ENCODE measurements around the gene ABCC3.

ABCC3 gene, protein sequence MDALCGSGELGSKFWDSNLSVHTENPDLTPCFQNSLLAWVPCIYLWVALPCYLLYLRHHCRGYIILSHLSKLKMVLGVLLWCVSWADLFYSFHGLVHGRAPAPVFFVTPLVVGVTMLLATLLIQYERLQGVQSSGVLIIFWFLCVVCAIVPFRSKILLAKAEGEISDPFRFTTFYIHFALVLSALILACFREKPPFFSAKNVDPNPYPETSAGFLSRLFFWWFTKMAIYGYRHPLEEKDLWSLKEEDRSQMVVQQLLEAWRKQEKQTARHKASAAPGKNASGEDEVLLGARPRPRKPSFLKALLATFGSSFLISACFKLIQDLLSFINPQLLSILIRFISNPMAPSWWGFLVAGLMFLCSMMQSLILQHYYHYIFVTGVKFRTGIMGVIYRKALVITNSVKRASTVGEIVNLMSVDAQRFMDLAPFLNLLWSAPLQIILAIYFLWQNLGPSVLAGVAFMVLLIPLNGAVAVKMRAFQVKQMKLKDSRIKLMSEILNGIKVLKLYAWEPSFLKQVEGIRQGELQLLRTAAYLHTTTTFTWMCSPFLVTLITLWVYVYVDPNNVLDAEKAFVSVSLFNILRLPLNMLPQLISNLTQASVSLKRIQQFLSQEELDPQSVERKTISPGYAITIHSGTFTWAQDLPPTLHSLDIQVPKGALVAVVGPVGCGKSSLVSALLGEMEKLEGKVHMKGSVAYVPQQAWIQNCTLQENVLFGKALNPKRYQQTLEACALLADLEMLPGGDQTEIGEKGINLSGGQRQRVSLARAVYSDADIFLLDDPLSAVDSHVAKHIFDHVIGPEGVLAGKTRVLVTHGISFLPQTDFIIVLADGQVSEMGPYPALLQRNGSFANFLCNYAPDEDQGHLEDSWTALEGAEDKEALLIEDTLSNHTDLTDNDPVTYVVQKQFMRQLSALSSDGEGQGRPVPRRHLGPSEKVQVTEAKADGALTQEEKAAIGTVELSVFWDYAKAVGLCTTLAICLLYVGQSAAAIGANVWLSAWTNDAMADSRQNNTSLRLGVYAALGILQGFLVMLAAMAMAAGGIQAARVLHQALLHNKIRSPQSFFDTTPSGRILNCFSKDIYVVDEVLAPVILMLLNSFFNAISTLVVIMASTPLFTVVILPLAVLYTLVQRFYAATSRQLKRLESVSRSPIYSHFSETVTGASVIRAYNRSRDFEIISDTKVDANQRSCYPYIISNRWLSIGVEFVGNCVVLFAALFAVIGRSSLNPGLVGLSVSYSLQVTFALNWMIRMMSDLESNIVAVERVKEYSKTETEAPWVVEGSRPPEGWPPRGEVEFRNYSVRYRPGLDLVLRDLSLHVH (N-terminal part only)

DNA sequence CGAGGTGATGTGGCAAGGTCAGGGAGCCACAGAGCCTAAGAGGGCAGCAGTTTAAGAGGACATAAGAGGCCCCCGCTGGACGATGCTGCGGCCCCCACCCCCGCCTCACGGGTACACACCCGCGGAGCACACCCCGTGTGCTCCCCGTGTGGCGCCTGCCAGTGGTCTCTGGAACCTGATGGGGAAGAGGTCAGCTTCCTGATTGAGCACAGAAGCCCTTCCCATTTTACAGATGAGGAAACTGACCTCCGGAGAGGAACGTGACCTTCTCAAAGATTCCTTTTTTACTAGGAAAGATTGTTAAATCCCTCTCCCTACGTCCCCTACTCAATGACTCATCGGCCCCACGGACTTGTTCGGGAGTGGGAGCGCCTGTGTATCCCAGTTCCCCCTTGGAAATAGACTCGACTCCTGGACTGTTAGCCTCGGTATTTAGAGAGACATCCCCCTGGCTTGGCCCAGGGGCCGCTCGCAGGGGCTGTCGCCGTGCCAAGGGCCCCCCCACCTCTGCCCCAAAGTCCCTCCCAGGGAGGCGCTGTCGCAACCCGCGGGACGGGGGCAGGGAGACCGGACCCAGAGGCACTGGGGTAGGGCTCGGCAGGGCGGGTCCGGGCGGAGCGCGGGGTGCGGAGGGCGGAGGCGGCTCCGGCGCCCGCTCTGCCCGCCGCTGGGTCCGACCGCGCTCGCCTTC lies at the start of gene ABCC3:
TSS of gene ABCC3 (plus strand) at position 658 of the 691 bp plus-strand sequence. CDS start 56 bp downstream, outside the sequence.
- DNase-seq, result no peak

DNA sequence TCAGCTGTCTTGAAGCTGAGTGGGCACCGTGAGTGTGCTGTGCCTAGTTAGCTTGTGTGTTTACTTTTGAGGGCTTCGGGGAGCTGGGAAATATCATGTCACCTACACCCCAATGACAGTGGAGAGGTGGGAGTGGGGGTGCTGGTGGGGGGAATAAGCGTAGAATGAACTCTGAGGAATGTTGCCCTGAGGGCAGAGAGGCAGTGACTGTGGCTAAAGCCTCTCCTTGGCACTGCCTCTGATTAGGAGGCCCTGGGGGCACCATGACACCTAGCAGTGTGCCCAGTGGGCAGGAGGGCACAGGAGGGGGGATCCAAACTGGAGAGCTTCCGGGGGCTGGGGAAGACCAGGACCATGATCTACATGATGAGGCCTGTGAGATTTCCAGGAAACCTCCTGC lies 49.3 kb upstream of the ABCC3 start:
- no peak for DNase-seq

DNA sequence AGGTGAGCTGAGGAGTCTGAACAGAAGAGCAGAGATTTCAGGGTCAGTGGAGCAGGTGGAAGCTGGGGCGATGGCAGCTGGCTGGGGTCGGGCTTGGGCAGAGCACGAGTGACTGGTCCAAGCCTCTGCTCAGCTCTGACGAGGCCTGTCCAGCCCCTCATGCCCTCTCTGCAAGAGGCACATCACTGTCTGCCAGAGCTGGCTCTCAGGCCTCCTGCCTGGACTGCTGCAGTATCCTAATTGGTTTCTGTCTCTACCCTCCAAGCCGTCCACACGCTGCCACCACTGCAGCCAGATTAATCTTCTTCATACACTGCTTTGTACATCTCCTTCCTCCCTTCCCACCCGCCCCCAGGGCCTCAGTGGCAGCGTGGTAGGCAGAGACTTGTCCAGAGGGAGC lies 48.8 kb upstream of the ABCC3 start:
- DNase-seq, result no peak

DNA sequence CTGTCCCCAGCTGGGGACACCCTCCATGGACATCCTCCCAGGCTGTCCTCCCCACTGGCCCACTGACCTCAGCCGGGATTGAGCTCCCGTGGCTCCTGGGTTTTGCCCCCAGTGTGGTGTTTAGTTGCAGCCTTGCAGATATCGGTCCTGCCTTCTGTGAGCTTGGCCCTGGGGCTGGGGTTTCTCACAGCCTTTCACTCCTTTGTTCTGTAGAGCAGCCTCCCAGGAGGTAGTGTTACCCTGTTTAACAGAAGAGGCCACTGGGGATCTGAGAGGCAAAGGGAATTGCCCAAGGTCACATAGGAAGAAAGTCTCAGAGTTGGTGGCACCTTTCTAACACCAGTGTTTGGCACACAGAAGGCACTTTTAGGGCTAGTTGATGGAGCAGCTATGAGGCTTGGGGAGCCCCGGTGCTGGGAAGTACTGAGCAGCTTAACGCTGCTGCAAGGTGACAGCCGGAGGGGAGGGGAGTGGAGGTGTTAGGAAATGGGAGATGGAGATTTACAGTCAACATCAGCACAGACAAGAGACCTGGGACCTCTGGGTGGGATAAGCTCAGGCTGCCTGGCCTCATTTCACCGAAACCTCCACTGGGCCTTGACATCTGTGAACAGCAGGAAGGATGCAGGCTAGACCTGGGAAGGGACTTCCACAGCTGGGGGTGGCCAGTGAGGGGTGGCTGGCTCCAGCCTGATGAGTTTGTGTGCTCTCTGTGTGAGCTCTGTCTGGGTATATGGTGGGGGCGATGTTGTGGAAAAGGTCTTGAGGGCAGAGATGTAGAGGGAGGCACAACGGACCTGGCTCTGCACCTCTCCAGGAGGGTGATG lies 48.0 kb upstream of the ABCC3 start:
- DNase-seq, result no peak

DNA sequence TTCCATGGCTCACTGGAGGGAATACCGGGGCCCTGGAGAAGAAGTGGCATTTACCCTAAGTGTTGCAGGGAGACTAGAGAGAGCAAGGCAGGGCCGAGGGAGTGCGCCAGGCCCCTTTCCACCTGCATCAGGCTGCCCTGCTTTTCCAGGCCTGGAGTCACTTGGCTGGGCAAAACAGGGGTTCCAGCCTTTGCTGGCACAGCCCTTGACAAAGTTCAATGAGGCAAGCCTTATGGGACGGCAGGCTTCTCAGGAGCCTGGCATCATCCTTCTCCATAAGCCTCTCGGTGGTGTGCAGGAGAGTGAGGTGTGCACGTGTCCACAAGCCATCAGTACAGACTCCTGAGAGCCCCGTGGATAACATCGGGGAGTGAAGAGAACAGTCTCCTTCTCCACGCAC lies 47.1 kb upstream of the ABCC3 start:
- no peak for DNase-seq

DNA sequence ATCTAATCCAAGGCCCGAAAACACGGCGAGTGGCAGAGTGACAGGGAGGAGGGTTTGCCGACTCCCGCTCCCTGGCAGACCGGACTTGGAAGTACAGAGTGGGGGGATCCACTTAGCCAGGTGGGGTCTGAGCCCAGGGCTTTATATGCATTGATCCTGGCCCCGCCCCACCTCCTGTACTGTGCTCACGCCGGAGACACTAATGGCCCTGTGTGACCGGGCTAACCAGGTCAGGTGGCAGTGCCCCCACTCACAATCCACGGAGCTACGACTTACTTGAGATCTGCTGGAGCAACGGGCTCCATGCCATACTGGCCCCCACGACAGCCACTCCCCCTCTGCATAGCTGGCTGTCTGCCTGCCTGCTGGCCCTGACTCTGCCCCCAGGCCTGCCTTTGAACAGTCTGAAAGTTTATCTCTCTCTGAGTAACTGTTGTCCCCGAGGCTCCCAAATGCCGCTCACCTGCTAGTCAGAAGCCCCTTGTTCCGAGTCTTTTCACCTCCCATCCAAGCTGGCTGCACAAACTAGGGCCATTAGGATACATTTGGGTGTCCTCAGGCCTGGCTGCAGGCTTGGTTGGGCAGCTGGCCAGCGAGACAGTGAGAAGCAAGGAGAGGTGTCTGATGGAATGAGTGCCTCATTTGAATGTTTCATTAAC lies 46.2 kb upstream of the ABCC3 start:
- no peak for DNase-seq

DNA sequence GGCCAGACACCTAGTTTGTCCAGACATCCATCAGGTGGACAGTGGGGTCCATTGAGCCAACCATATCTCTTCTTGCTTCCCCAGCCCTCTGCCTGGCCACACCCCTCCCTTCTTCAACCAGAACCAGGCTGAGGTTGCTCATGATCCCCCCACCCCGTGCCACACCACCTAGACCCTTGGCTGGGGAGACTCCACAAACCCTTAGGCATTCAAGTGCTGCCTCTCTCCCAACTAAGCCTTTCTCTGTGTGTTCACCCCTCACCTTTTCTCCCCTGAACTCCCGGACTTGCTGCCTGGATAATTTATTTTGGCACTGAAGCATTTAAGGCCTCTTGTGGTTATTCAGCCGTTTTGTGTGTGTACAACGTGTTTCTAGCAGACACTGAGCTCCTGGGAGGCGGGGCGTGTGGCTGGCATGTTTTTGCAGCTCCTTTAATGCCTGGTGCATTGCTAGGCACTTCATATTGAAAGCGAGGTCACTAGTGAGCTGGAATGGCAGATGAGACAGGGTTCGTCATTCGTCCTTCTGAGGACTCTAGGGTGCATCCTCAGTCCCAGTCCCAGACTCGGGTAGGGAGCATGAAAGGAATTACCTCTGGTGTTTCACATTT lies 45.5 kb upstream of the ABCC3 start:
- DNase-seq, result no peak

DNA sequence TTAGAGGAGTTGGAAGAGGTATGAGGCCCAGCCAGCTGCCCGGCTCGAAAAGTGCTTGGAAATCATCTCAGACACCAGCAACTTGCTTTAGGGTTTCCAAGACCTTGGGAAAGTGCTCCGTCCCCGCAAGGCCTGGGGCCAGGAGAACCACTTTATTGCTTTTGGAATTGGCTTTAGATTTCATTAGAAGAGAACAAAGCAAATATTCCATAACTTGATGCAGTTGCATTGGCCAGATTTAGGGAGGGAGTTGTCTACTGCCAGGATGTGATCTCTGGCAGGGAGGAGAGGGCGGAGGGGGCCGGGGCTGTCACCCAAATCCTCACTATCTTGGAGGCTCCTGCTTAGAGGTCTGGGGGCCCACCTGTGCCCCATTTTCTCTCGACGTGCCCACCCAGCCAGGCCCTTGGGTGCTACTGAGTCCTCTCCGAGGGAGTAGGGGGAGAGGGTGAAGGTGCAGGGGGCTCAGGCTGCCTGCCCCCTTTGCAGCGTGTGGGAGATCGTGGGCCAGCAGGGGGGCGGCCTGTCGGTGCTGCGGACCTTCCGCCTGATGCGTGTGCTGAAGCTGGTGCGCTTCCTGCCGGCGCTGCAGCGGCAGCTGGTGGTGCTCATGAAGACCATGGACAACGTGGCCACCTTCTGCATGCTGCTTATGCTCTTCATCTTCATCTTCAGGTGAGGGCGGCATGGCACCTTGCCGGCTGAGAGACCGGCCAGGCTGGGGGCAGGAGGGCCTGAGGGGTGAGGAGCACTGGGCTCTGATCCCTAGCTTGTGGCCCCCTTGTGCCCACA lies 43.5 kb upstream of the ABCC3 start:
- DNase-seq, result no peak

DNA sequence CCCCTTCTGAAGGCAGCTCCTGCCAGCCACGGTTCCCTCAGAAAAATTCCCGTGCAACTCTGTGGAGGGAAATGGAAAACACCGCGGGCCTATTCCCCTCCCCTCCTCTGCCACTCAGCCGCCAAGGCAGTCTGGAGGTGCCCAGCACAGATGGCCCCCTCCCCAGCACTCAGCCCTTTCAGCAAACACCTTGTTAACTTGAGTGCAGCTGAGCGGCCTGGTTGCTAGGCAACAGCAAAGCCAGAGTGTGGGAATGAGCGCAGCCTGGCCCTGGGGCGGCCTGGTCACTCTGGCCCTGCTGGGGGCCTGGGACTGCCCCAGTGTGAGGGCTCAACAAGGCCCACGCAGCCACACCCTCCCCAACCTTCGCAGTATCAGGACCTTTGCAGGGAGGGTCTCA lies 41.4 kb upstream of the ABCC3 start:
- DNase-seq, result no peak

DNA sequence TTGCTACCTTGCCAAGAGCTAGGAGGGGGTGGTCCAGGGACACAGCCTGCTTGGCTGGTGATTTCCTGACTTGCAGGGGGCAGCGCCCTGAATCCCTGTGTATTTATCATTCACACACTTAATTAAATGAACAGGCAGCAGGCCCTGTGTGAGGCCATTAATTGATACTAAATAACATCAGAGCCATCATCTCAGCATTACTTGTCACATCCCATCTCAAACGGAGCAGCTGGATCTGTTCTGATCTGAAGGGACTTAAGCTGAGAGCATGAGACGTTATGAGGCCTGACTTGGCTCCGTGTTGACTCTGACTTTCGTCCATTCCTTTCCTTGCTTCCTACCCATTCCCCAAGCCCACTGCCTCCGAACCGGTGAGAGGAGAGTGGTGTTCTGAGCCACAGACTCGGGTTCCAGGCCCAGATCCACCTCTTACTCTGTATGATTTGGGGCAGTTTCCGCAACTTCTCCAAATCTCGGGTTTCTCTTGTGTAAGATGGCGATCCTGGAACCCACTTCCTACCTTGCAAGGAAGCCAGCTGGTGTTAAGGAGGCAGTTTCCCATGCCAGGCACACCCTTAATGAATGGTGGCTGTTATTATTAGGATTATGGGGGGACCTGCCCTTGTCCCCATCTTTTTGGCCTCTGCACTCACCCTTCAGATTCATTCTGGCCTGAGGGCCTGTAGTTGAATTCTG lies 40.4 kb upstream of the ABCC3 start:
- DNase-seq, result no peak

DNA sequence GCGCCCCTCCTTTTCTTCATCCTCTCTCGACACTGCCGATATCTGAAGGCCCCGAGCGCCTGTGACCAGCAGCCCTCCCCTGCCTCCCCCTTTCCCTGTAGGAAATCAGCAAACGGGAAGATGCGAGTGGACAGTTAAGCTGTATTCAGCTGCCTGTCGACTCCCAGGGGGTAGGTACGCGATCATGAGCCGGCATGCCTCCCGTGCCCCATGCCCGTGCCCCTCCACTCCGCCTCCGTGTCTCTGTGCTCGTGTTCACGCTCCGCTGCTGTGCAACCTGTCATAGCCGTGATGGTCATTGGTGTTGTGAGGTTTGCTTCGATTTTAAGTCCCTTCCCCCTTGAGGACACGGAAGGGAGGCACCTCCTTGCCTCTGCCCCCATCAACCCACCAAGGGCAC lies 39.8 kb upstream of the ABCC3 start:
- no peak for DNase-seq

DNA sequence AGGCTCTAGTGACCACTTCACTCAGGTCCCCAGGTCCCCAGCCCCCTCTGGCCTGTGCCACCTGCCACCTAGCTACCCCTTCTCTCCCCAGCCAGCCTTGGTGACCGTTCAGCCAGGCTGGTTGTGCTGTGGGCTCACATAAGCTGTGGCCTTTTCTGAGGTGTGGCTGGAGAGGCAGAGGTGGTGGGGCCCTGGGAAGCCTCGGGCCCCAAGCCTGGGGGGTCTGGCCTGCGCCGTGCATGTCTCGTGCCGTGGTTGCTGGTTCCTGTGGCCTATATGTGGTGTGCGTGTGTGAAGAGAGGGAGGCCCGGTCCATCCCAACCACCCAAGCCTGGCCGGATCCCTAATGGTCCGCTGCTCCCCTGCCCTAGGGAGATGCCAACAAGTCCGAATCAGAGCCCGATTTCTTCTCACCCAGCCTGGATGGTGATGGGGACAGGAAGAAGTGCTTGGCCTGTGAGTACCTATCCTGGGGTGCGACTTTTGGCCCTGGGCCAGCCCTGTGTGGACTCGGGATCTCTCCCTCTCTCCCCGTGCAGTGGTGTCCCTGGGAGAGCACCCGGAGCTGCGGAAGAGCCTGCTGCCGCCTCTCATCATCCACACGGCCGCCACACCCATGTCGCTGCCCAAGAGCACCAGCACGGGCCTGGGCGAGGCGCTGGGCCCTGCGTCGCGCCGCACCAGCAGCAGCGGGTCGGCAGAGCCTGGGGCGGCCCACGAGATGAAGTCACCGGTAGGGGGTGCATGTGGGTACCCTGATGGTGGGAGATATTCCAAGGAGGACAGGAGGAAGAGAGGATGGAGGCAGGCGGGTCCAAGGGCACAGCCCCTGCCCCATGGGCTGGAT lies 38.3 kb upstream of the ABCC3 start:
- no peak for DNase-seq

DNA sequence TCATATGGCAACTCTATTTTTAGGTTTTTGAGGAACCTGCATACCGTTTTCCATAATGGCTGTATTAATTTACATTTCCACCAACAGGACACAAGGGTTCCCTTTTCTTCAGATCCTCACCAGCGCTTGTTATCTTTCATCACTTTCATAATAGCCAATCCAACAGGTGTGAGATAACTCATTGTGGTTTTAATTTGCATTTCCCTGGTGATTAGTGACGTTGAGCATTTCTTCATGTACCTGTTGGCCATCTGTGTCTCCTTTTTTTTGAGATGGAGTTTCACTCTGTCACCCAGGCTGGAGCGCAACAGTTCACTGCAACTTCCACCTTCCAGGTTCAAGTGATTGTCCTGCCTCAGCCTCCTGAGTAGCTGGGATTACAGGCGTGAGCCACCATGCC lies 36.2 kb upstream of the ABCC3 start:
- DNase-seq, result no peak

DNA sequence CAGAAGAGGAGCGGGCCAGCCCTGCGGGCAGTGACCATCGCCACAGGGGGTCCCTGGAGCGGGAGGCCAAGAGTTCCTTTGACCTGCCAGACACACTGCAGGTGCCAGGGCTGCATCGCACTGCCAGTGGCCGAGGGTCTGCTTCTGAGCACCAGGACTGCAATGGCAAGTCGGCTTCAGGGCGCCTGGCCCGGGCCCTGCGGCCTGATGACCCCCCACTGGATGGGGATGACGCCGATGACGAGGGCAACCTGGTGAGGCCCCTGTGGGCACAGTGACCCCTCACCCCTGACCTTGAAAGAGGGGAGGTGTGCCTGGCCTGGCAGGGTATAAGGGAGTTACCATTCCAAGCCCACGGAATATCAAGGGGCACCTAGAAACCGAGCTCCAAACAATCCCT lies 35.1 kb upstream of the ABCC3 start:
- DNase-seq, result no peak

DNA sequence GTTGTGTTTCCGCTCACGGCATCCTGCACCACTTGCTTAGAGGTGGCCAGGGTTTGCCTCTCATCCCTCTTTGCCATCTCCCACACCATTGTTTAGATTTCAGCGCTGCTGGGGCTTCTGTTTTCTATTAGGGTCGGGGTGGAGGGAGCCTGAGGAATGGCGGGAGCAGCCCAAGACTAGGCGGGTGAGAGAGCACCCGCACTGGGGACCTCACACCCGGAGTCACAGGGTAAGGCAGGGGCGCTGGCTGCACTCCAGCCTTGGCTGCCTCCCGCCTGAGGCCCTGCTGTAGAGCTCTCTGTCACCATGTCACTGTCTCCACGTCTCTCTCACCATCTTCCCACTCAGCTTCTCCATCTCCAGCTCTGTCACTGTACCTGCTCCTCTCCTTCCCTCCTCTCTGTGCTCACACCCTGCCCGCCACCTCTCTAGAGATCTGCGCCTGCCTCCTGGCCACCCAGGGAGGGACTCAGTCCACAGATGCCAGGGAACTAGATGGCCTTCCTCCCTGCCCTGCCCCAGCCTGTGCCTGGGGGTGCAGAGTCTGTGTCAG lies 32.8 kb upstream of the ABCC3 start:
- no peak for DNase-seq

DNA sequence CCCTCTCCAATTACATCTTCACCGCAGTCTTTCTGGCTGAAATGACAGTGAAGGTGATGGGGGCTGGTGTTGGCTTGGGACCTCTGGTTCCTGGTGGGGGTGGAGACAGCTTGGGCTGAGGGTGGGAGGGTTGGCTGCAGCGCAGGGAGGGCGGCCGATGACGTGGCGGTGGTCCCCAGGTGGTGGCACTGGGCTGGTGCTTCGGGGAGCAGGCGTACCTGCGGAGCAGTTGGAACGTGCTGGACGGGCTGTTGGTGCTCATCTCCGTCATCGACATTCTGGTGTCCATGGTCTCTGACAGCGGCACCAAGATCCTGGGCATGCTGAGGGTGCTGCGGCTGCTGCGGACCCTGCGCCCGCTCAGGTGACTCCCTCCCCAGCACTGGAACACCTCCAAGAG lies 31.8 kb upstream of the ABCC3 start:
- DNase-seq, result no peak

DNA sequence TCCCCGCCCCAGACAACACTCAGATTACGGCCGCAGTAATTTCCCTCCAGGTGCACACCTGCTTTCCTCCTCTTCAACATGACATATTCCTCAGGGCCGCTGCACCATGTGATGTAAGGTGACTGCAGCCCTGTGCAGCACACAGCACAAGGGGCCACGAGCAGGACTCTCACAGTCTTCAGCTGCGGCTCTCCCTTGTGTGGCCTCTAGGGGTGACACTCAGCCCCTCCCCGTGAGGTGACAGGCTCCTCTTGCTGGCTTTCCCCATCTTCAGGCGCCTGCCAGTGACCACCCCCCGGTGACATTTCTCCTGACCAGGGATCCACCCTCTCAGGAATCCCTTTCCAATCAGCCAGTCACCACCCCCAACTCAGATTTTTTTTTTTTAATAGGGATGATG lies 31.3 kb upstream of the ABCC3 start:
- no peak for DNase-seq

DNA sequence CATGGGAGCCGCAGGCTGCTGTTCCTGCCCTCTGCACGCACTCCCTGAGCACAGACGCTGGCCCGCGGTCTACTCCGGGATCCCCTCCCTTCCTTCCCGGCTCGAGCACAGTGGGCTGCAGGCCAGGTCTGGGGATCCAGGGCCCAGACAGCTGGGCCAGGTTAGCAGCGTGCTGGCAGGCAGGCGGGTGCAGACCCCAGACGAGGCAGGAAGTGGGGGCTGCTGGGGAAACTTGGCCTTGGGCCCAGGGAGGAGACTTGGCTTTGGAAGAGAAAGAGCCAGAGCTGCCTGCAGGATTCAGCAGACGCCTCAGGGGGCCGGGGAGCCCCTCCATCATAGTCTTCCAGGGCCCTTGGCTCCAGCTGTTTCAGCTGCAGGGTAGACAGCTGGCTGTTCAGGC lies 30.2 kb upstream of the ABCC3 start:
- no peak for DNase-seq

All from hippocampal formation (tissue), 2 donors.